DOHH2 (cell line): ENCODE results near the gene OR52D1.

ENCODE experiments used
- CTCF ChIP-seq: fragments of 200-600 bp; sonication (generic); IDR thresholded peaks from one replicate; pipeline ENCODE4 v1.5.1; 2014; ENCODE audit warnings: antibody characterized with exemption, mild to moderate bottlenecking, low read depth, low read length; ENCODE audit not compliant: poor library complexity, severe bottlenecking
- EZH2phosphoT487 ChIP-seq: fragments of 200-600 bp; sonication (generic); IDR thresholded peaks from 2 replicates; pipeline ENCODE4 v1.6.1; 2017; ENCODE audit warnings: borderline replicate concordance, mild to moderate bottlenecking, antibody characterized with exemption, low read length, moderate library complexity, mixed read lengths

GRCh38 chr11:5522308-5522707, 33.8 kb downstream of the OR52D1 start:
- no peak for TF ChIP-seq CTCF
- no peak for TF ChIP-seq EZH2phosphoT487
